HepG2 (cell line): ENCODE data around the gene NUB1. TPM values are rescaled to one million over a fixed set of nuclear protein-coding genes. Genes with fewer than 3 reads are reported as not detected.

Experiments used
- ATAC-seq: fragments of 200-7000 bp; cut with Tn5 transposase; 3 replicates; pipeline ENCODE4 v1.9.1; 2020; ENCODE audit warnings: mild to moderate bottlenecking, moderate library complexity
- BruUV-seq: library from RNA; stranded (reverse); fragments of 400-500 nt; replicated peaks from 2 replicates; lab custom pipeline; 2021; lab: Mats Ljungman, UMichigan
- CTCF ChIA-PET: fragments of 300-600 bp; formaldehyde crosslinking; extraction: SDS; loops from one replicate; lab custom pipeline; 2021; ENCODE audit warnings: low total read pairs, inconsistent platforms, low intra/inter-chr PET ratio; lab: Yijun Ruan, JAX
- POLR2A ChIA-PET: fragments of 350-600 bp; sonication (Branson Sonifier 250); formaldehyde crosslinking; loops from one replicate; lab custom pipeline; 2020; ENCODE audit warnings: antibody characterized with exemption, inconsistent platforms; lab: Yijun Ruan, JAX
- DNase-seq: peaks from one replicate; pipeline ENCODE4 v3.0.0-alpha.2; 2015; ENCODE audit warnings: low spot score
- FAIRE-seq: peaks from 3 replicates; lab custom pipeline; 2011; peaks lifted over from hg19 to GRCh38; lab: Jason Lieb, UNC
- H2AFZ ChIP-seq: one replicate; pipeline ENCODE4 v1.6.1; 2011; ENCODE audit warnings: low read length, inconsistent platforms
- H3K27ac ChIP-seq: fragments of 300-600 bp; 3 replicates; pipeline ENCODE4 v1.8.0; 2011; ENCODE audit warnings: mixed run types, mild to moderate bottlenecking, mixed read lengths, low read length, inconsistent platforms; ENCODE audit not compliant: insufficient read depth; ENCODE audit errors: extremely low read length
- H3K27me3 ChIP-seq, 2 experiments: fragments of 200-600 bp in 1 of 2; 2 replicates in 1 of 2; 3 replicates in 1 of 2; pipeline versions ENCODE4 v1.6.0 to v1.8.0; 2011; ENCODE audit warnings: low read length in 2 of 2, mild to moderate bottlenecking in 2 of 2, moderate library complexity in 2 of 2, inconsistent platforms in 1 of 2; ENCODE audit not compliant: insufficient read depth in 2 of 2, control insufficient read depth in 1 of 2
- H3K36me3 ChIP-seq, 2 experiments: fragments of 200-600 bp in 1 of 2; replicated peaks in 1 of 2; 2 replicates in 1 of 2; 3 replicates in 1 of 2; pipeline versions ENCODE4 v1.5.1 to v1.8.0; 2011; ENCODE audit warnings: low read length in 2 of 2, inconsistent platforms in 1 of 2; ENCODE audit not compliant: insufficient read depth in 2 of 2, control insufficient read depth in 1 of 2
- H3K4me1 ChIP-seq: 2 replicates; pipeline ENCODE4 v1.5.1; 2012; ENCODE audit warnings: low read length, inconsistent platforms; ENCODE audit not compliant: insufficient read depth
- H3K4me2 ChIP-seq: 2 replicates; pipeline ENCODE4 v1.6.0; 2011; ENCODE audit warnings: low read depth, low read length, inconsistent platforms
- H3K4me3 ChIP-seq, 3 experiments: fragments of 200-600 bp in 1 of 3; sonication (generic), shearing (Covaris generic) in 1 of 3; replicated peaks in 1 of 3; 2 replicates each; pipeline ENCODE4 v1.5.1; 2011 to 2016; ENCODE audit warnings: low read length in 3 of 3, inconsistent platforms in 2 of 3, low read depth in 2 of 3, mild to moderate bottlenecking in 2 of 3, control low read depth in 1 of 3, mixed read lengths in 1 of 3; ENCODE audit not compliant: insufficient read depth in 1 of 3
- H3K79me2 ChIP-seq: one replicate; pipeline ENCODE4 v1.6.1; 2011; ENCODE audit warnings: low read length, inconsistent platforms; ENCODE audit not compliant: insufficient read depth
- H3K9ac ChIP-seq: 2 replicates; pipeline ENCODE4 v1.6.0; 2011; ENCODE audit warnings: mild to moderate bottlenecking, low read depth, low read length, inconsistent platforms; ENCODE audit not compliant: insufficient read depth
- H3K9me3 ChIP-seq: 2 replicates; pipeline ENCODE4 v1.5.1; 2012; ENCODE audit warnings: mild to moderate bottlenecking, low read length
- H4K20me1 ChIP-seq: 2 replicates; pipeline ENCODE4 v1.6.0; 2011; ENCODE audit warnings: inconsistent platforms, mild to moderate bottlenecking, low read length, moderate library complexity; ENCODE audit not compliant: insufficient read depth
- ARNT2 ChIP-seq: sonication (generic); formaldehyde crosslinking; IDR thresholded peaks from 2 replicates; pipeline ENCODE4 v1.8.0; 2022; ENCODE audit warnings: mild to moderate bottlenecking, low read depth, missing genetic modification reagents, moderate library complexity
- CHD4 ChIP-seq: fragments of 200-600 bp; sonication (generic); IDR thresholded peaks from 2 replicates; pipeline ENCODE4 v1.7.0; 2017; ENCODE audit warnings: mild to moderate bottlenecking, low read length, borderline replicate concordance
- FOXA3 ChIP-seq: IDR thresholded peaks from 2 replicates; pipeline ENCODE4 v1.6.1; 2016; ENCODE audit warnings: missing genetic modification reagents, missing compliant biosample characterization
- HIVEP1 ChIP-seq: sonication (generic); formaldehyde crosslinking; IDR thresholded peaks from 2 replicates; pipeline ENCODE4 v1.4.0; 2020; ENCODE audit warnings: mild to moderate bottlenecking, missing genetic modification reagents
- NONO ChIP-seq, 2 experiments: fragments of 450-650 bp in 1 of 2; sonication (generic) in 1 of 2; formaldehyde crosslinking in 1 of 2; IDR thresholded peaks in 1 of 2; conservative IDR thresholded peaks in 1 of 2; 2 replicates each; pipeline versions ENCODE4 v1.6.1 to v1.8.0; 2017 to 2022; ENCODE audit warnings: mild to moderate bottlenecking in 1 of 2, missing genetic modification reagents in 1 of 2, moderate library complexity in 1 of 2
- RBFOX2 ChIP-seq: fragments of 200-400 bp; formaldehyde crosslinking; IDR thresholded peaks from 2 replicates; pipeline ENCODE4 v1.6.1; 2017; ENCODE audit warnings: low read depth, mild to moderate bottlenecking, low read length
- ZBTB34 ChIP-seq: sonication (generic); formaldehyde crosslinking; IDR thresholded peaks from 2 replicates; pipeline ENCODE4 v1.8.0; 2022; ENCODE audit warnings: mild to moderate bottlenecking, missing genetic modification reagents
- ZNF225 ChIP-seq: sonication (generic); formaldehyde crosslinking; IDR thresholded peaks from 2 replicates; pipeline ENCODE4 v1.4.0; 2020; ENCODE audit warnings: mild to moderate bottlenecking, missing genetic modification reagents
- ZNF512 ChIP-seq: sonication (generic); formaldehyde crosslinking; IDR thresholded peaks from 2 replicates; pipeline ENCODE4 v1.4.0; 2020; ENCODE audit warnings: mild to moderate bottlenecking, missing genetic modification reagents
- ZNF607 ChIP-seq: sonication (generic); formaldehyde crosslinking; IDR thresholded peaks from 2 replicates; pipeline ENCODE4 v1.5.1; 2020; ENCODE audit warnings: missing genetic modification reagents, mild to moderate bottlenecking, borderline replicate concordance
- ZNF770 ChIP-seq: sonication (generic); formaldehyde crosslinking; IDR thresholded peaks from 2 replicates; pipeline ENCODE4 v1.5.0; 2020; ENCODE audit warnings: mild to moderate bottlenecking, missing genetic modification reagents
- ZNF777 ChIP-seq: sonication (generic); formaldehyde crosslinking; IDR thresholded peaks from 2 replicates; pipeline ENCODE4 v1.4.0; 2020; ENCODE audit warnings: missing genetic modification reagents
- ZNF816 ChIP-seq: sonication (generic); formaldehyde crosslinking; IDR thresholded peaks from 2 replicates; pipeline ENCODE4 v1.8.0; 2022; ENCODE audit warnings: missing genetic modification reagents, mild to moderate bottlenecking, borderline replicate concordance
- WGBS: methylation state at CpG from one replicate; pipeline ENCODE4 v1.1.6; 2017; ENCODE audit warnings: low lambda C conversion rate; 5-methylcytosine and 5-hydroxymethylcytosine counted together
- in situ Hi-C: cut with HindIII; loops from 2 replicates; pipeline ENCODE4 v1.10.0; 2017; ENCODE audit warnings: low pct_unique_long_range_greater_than_20kb; ENCODE audit not compliant: extremely low pct_ligation_motif_present
- intact Hi-C: fragments of 100-400 bp; cut with micrococcal nuclease; formaldehyde crosslinking; loops from one replicate; pipeline ENCODE4 v1.10.0; 2022; ENCODE audit not compliant: unreplicated experiment
- polyA plus RNA-seq, 8 experiments: library from polyadenylated mRNA; depleted of rRNA in 3 of 8; stranded (reverse) in 7 of 8; unstranded in 1 of 8; fragments of >200 nt; fragmentation: Illumina TruSeq in 4 of 8; extraction: Trizol in 4 of 8; gene quantifications; 2 replicates each; pipeline versions ENCODE4 v1.2.1 to v1.2.3, GENCODE V29; 2011 to 2016; ENCODE audit warnings: low read depth in 4 of 8, missing spikeins in 1 of 8, mixed read lengths in 1 of 8; ENCODE audit not compliant: insufficient read depth in 1 of 8
- total RNA-seq, 5 experiments: library from RNA; depleted of rRNA; stranded (reverse); fragments of >200 nt; fragmentation: Illumina TruSeq; extraction: Trizol; gene quantifications; 2 replicates each; pipeline ENCODE4 v1.2.3, GENCODE V29; 2016; ENCODE audit warnings: low read depth in 1 of 5
- TF ChIP-seq, protein P1 (sequence below), 2 experiments: sonication (generic) in 1 of 2; formaldehyde crosslinking in 1 of 2; IDR thresholded peaks; 2 replicates each; pipeline versions ENCODE4 v1.4.0 to v1.6.1; 2018 to 2020; ENCODE audit warnings: missing genetic modification reagents in 2 of 2, borderline replicate concordance in 1 of 2, low read depth in 1 of 2, mild to moderate bottlenecking in 1 of 2, missing biosample characterization in 1 of 2
- TF ChIP-seq, protein P2 (sequence below): sonication (generic); formaldehyde crosslinking; IDR thresholded peaks from 2 replicates; pipeline ENCODE4 v1.9.0; 2022; ENCODE audit warnings: low read depth, missing genetic modification reagents

Gene NUB1
- total and polyA plus RNA-seq, 2 of the 13 experiments (the other 11 are each of a cell fraction or from before 2014, with no cell fraction given), result 27.1 to 37.0 TPM

- DNase-seq, result no peak
- POLR2A ChIA-PET, result no interaction called here
- no peak for ATAC-seq
- WGBS, result 0% methylated on average over 1 of the region's 6 CpGs
- intact Hi-C loops (loop anchor here (10.0 kb wide), 2 partner anchors 133 to 173 kb away; no protein-coding TSS in a partner anchor), in situ Hi-C loops (loop anchor here (10.0 kb wide), 2 partner anchors 113 to 183 kb away; no protein-coding TSS in a partner anchor)
- Histone ChIP-seq H4K20me1 (no peaks in the 10 kb centered on the region), H3K4me2 (no peak overlapping the region), H3K27me3 (peaks cover 3 to 46% of the 10 kb centered on the region in 2 experiments; a peak in 3 of 5 replicates), H2AFZ (no peak overlapping the region), H3K4me3 (no peak overlapping the region), H3K27ac (no peak overlapping the region), H3K79me2 (no peaks in the 10 kb centered on the region), H3K9me3 (peaks cover 4% of the 10 kb centered on the region), H3K4me1 (no peaks in the 10 kb centered on the region), H3K36me3 (no peaks in the 10 kb centered on the region), H3K9ac (no peak overlapping the region)
- BruUV-seq, result no TSS peak
- FAIRE-seq, result no peak
- CTCF ChIA-PET, result no interaction called here
- no peak for TF ChIP-seq ZNF512 (CRISPR knock-in tag)
- no peak for TF ChIP-seq CHD4
- TF ChIP-seq, protein P1, sequence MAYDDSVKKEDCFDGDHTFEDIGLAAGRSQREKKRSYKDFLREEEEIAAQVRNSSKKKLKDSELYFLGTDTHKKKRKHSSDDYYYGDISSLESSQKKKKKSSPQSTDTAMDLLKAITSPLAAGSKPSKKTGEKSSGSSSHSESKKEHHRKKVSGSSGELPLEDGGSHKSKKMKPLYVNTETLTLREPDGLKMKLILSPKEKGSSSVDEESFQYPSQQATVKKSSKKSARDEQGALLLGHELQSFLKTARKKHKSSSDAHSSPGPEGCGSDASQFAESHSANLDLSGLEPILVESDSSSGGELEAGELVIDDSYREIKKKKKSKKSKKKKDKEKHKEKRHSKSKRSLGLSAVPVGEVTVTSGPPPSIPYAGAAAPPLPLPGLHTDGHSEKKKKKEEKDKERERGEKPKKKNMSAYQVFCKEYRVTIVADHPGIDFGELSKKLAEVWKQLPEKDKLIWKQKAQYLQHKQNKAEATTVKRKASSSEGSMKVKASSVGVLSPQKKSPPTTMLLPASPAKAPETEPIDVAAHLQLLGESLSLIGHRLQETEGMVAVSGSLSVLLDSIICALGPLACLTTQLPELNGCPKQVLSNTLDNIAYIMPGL (CRISPR knock-in tag; IDR thresholded peaks at IDR 0.05; ENCODE audit: borderline replicate concordance in 1 of 2, low read depth in 1 of 2), result no peak
- TF ChIP-seq ZNF777, result no peak
- no peak for TF ChIP-seq ZNF770 (CRISPR knock-in tag)
- no peak for TF ChIP-seq ARNT2
- no peak for TF ChIP-seq ZNF607
- no peak for TF ChIP-seq ZBTB34
- no peak for TF ChIP-seq ZNF225 (CRISPR knock-in tag)
- no peak for TF ChIP-seq ZNF816 (CRISPR knock-in tag)
- TF ChIP-seq FOXA3 (CRISPR knock-in tag), result no peak
- TF ChIP-seq HIVEP1 (CRISPR knock-in tag), result no peak
- no peak for TF ChIP-seq NONO (IDR thresholded peaks at IDR 0.05)
- TF ChIP-seq NONO (CRISPR knock-in tag; conservative IDR thresholded peaks at IDR 0.05), result no peak
- no peak for TF ChIP-seq RBFOX2
- TF ChIP-seq, protein P2, sequence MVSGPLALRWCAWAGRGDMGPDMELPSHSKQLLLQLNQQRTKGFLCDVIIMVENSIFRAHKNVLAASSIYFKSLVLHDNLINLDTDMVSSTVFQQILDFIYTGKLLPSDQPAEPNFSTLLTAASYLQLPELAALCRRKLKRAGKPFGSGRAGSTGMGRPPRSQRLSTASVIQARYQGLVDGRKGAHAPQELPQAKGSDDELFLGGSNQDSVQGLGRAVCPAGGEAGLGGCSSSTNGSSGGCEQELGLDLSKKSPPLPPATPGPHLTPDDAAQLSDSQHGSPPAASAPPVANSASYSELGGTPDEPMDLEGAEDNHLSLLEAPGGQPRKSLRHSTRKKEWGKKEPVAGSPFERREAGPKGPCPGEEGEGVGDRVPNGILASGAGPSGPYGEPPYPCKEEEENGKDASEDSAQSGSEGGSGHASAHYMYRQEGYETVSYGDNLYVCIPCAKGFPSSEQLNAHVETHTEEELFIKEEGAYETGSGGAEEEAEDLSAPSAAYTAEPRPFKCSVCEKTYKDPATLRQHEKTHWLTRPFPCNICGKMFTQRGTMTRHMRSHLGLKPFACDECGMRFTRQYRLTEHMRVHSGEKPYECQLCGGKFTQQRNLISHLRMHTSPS (CRISPR knock-in tag), result no peak
These were observed 33.4 kb upstream of the NUB1 start for GRCh38 chr7:151308256-151308655.
